Muscle layer of duodenum (tissue), 2 donors: Measurements from ENCODE around the gene RAET1L.
"Not testable (repeated sequence)": the region's sequence is repeated elsewhere in the genome, so short reads cannot be mapped to it uniquely, and the experiment has no call there.

ENCODE experiments used
- H3K27ac ChIP-seq: one replicate; pipeline ENCODE4 v1.7.0; 2013; ENCODE audit warnings: mild to moderate bottlenecking, low read length
- H3K27me3 ChIP-seq: one replicate; pipeline ENCODE4 v1.7.0; 2013; ENCODE audit warnings: low read depth, mild to moderate bottlenecking, control low read depth, low read length
- H3K36me3 ChIP-seq, 2 donors: one replicate each; pipeline ENCODE4 v1.7.0; 2013; ENCODE audit warnings: low read length in 2 of 2, control low read depth in 1 of 2, mild to moderate bottlenecking in 1 of 2; ENCODE audit not compliant: insufficient read depth in 2 of 2, control insufficient read depth in 1 of 2
- H3K4me1 ChIP-seq, 2 donors: one replicate each; pipeline ENCODE4 v1.7.0; 2013; ENCODE audit warnings: low read length in 2 of 2, mild to moderate bottlenecking in 2 of 2, control low read depth in 1 of 2, moderate library complexity in 1 of 2; ENCODE audit not compliant: insufficient read depth in 2 of 2, control insufficient read depth in 1 of 2
- H3K4me3 ChIP-seq, 2 donors: one replicate each; pipeline ENCODE4 v1.7.0; 2013; ENCODE audit warnings: low read length in 2 of 2, low read depth in 1 of 2, mild to moderate bottlenecking in 1 of 2
- H3K9me3 ChIP-seq, 2 donors: one replicate each; pipeline ENCODE4 v1.7.0; 2013; ENCODE audit warnings: low read length in 2 of 2, control low read depth in 1 of 2, mild to moderate bottlenecking in 1 of 2; ENCODE audit not compliant: control insufficient read depth in 1 of 2
- donor health status: healthy.

RAET1L gene, protein sequence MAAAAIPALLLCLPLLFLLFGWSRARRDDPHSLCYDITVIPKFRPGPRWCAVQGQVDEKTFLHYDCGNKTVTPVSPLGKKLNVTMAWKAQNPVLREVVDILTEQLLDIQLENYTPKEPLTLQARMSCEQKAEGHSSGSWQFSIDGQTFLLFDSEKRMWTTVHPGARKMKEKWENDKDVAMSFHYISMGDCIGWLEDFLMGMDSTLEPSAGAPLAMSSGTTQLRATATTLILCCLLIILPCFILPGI

DNA sequence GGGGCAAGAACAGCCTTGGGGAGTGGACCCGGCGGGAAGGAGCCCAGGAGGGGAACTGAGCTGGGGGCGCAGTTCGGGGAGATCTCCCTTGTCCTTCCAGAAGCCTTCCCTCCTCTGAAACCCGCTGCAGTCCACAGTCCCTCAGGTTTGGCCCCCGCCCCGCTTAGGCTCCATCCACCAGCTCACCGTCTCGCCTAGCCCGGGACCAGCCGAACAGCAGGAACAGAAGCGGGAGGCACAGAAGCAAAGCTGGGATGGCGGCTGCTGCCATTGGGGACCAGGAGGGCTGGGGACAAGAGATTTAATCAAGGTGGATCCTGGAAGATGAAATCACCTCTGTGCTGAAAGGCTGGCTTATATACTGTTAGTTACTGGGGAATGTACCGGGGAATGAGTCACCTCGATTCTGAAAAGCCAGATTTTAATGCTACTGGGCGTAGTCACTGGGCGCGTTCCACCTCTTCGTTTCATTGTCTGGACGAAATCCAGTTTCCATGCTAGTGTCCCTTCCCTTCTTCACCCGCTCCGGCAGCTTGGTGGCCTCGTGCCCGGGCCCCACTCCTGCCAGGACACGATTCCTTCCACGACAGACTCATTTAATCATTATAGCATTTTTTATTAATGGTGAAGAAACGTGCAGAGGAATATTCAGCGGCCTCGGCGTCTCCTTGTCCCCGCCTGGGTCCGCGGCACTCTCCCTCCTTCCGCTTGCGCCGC lies at the start of gene RAET1L:
Gene RAET1L (minus strand): TSS at position 332 of the 717 bp plus-strand sequence. CDS start 61 bp downstream, at position 271.
- Histone ChIP-seq H3K36me3 (no peaks in the 10 kb centered on the region), H3K27me3 (peaks cover 26% of the 10 kb centered on the region), H3K9me3 (no peaks in the 10 kb centered on the region), H3K27ac (no peak within 1 kb of the TSS), H3K4me3 (peak within 1 kb of the TSS; percentile 16 to 50), H3K4me1 (peaks cover 0 to 14% of the 10 kb centered on the region in 2 donors)

DNA sequence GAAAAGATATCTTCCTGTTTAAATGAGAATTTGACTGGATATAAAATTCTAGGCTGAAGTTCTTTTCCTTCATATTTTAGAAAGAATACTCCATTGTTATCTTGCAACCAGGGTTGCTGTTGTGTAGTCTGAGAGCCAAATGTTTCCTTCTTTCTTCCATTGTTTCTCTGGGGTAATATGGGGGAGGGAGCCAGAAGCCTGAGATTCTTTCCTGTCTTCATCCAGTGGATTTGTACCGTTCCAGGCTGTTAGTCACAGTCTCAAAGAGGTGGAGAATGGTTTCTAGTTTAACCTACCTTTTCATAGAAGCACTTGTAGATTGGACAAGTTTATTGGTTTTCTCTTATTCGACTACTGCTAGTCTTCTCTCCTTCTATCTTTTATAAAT lies 49.7 kb upstream of the RAET1L start:
- Histone ChIP-seq H3K27me3 (no peaks in the 10 kb centered on the region), H3K4me1 (peaks cover 0 to 3% of the 10 kb centered on the region in 2 donors), H3K4me3 (no peak overlapping the region), H3K9me3 (no peaks in the 10 kb centered on the region), H3K27ac (no peak overlapping the region), H3K36me3 (no peaks in the 10 kb centered on the region)

GRCh38 chr6:150074396-150075033 lies 49.2 kb upstream of the RAET1L start:
- not testable (repeated sequence) for H3K9me3 ChIP-seq, H3K27ac ChIP-seq, H3K4me3 ChIP-seq, H3K27me3 ChIP-seq, H3K36me3 ChIP-seq, H3K4me1 ChIP-seq

GRCh38 chr6:150072201-150072600 lies 46.9 kb upstream of the RAET1L start:
- no peak overlapping the region for H3K27ac ChIP-seq

GRCh38 chr6:150070236-150070818 lies 45.0 kb upstream of the RAET1L start:
- Histone ChIP-seq H3K4me3 (no peak overlapping the region), H3K27ac (no peak overlapping the region), H3K27me3 (no peaks in the 10 kb centered on the region), H3K4me1 (peaks cover 0 to 10% of the 10 kb centered on the region in 2 donors), H3K36me3 (no peaks in the 10 kb centered on the region), H3K9me3 (no peaks in the 10 kb centered on the region)

More at GRCh38 chr6:150072201-150072600, 46.9 kb upstream of the RAET1L start:
- Histone ChIP-seq H3K4me3 (no peak overlapping the region), H3K27me3 (no peaks in the 10 kb centered on the region), H3K9me3 (no peaks in the 10 kb centered on the region), H3K4me1 (peaks cover 0 to 10% of the 10 kb centered on the region in 2 donors), H3K36me3 (no peaks in the 10 kb centered on the region)

GRCh38 chr6:150069706-150070105 lies 44.4 kb upstream of the RAET1L start:
- no peaks in the 10 kb centered on the region for H3K27me3 ChIP-seq
- H3K27ac ChIP-seq, result no peak overlapping the region
- H3K36me3 ChIP-seq, result no peaks in the 10 kb centered on the region
- H3K4me3 ChIP-seq, result no peak overlapping the region
- H3K4me1 ChIP-seq, result peaks cover 0 to 10% of the 10 kb centered on the region in 2 donors
- no peaks in the 10 kb centered on the region for H3K9me3 ChIP-seq

GRCh38 chr6:150068720-150069648 lies 43.7 kb upstream of the RAET1L start, which contains the start of gene ULBP3:
Gene ULBP3 (minus strand): TSS chr6:150069121. CDS start chr6:150069066, 55 bp downstream.
- H3K4me3 ChIP-seq, result peak within 1 kb of the TSS; percentile 59 to 77
- H3K27me3 ChIP-seq, result no peaks in the 10 kb centered on the region
- H3K27ac ChIP-seq, result no peak within 1 kb of the TSS

DNA sequence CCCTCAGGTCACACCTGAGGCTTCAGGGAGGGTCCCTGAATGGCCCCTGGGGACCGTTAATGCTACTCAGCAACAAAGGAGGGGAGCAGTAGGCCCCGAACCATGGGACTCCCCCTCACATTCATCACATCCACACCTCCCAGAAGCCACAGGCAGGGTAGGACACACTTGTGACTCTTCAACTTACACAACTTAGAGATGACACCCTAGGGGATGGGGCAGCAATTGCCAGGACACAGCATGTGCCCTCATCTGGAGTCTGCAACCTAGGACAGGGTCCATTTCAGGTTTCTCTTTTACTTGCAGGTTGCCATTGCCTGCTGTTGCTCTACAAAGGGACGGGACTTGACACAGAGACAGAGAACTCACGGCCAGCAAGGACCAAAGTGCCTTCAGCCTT lies 42.8 kb upstream of the RAET1L start:
- no peaks in the 10 kb centered on the region for H3K9me3 ChIP-seq
- no peaks in the 10 kb centered on the region for H3K27me3 ChIP-seq
- no peak overlapping the region for H3K27ac ChIP-seq
- H3K4me3 ChIP-seq, result peak overlapping the region; percentile 59 to 77
- H3K36me3 ChIP-seq, result no peaks in the 10 kb centered on the region
- H3K4me1 ChIP-seq, result peaks cover 0 to 10% of the 10 kb centered on the region in 2 donors

More at GRCh38 chr6:150068720-150069648, 43.7 kb upstream of the RAET1L start, which contains the start of gene ULBP3:
- Histone ChIP-seq H3K9me3 (no peaks in the 10 kb centered on the region), H3K4me1 (peaks cover 0 to 10% of the 10 kb centered on the region in 2 donors), H3K36me3 (no peaks in the 10 kb centered on the region)

DNA sequence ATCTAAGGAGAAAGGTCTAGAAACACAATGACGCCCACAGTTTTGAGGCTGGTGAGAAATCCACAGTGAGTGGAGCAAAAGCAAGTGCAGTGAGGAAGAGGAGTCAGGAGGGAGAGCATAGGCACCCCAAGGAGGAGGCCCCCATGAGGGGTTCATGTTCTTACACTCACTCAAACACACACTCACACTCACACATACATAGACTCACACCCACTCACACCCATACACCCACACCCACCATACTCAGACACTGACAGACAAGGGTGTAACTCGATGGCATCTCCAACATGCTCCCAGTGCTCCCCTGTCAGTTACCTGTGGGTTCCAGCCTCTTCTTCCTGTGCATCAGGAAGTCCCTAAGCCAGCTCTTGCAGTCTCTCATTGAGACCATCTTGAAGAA lies 39.8 kb upstream of the RAET1L start:
- peaks cover 0 to 7% of the 10 kb centered on the region in 2 donors for H3K4me1 ChIP-seq
- H3K9me3 ChIP-seq, result no peaks in the 10 kb centered on the region
- H3K36me3 ChIP-seq, result no peaks in the 10 kb centered on the region
- no peak overlapping the region for H3K27ac ChIP-seq
- H3K27me3 ChIP-seq, result no peaks in the 10 kb centered on the region
- H3K4me3 ChIP-seq, result no peak overlapping the region

GRCh38 chr6:150063640-150064039 lies 38.3 kb upstream of the RAET1L start:
- H3K4me1 ChIP-seq, result peaks cover 0 to 4% of the 10 kb centered on the region in 2 donors
- H3K36me3 ChIP-seq, result no peaks in the 10 kb centered on the region
- no peak overlapping the region for H3K4me3 ChIP-seq
- H3K9me3 ChIP-seq, result no peaks in the 10 kb centered on the region
- no peak overlapping the region for H3K27ac ChIP-seq
- no peaks in the 10 kb centered on the region for H3K27me3 ChIP-seq
